ENCODE measurements around the gene PHF21B.
"Not testable (repeated sequence)": the region's sequence is repeated elsewhere in the genome, so short reads cannot be mapped to it uniquely, and the experiment has no call there.

Gene PHF21B

DNA sequence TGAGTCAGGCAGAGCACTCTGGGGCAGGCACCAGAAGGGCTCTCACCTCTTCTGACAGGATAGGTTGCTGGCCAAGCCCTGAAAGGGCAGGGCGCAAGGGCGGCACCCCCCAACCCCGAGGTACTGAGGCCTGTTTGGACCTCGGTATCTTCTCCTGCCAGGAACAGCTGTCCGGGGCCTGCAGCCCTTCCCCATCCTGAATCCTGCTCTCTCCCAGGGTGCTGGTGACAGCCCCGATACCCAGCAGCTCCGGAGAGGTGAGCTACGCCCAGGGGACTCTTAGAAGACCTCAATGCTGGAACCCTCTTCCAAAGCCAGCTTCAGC lies 79.1 kb downstream of the PHF21B start:
- no peak for DNase-seq

DNA sequence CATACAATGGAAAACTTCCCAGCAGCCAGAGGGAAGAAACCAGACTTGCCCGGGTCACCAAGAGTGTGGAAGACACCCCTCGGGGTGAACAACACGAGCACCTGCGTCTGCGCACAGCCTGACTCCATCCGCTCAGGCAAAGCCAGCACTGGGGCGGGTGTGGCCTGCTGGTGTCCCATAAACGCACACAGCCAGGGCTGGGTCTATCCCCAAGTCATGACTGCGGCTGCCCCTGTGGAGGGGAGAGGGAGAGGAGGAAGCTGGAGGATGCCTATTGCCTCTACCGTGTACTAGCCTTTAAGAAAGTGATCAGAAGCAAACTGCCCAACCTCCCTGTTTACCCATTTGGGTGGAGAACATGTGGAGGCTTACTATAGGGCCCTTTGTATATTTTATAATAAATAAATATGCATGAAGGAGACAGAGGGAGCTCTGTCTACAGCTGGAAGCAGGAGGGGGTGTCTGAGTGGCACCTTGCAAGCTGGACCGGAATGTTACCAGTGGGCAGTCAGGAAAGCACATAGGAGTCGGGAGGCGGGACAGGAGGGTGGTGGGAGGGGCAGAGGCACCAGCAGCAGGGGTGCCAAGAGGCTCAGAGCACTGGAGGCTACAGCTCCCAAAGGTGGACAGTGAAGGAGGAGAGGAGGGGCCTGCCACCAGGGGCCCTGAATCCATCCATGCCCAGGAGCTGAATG lies 79.6 kb downstream of the PHF21B start:
- DNase-seq: no peak

DNA sequence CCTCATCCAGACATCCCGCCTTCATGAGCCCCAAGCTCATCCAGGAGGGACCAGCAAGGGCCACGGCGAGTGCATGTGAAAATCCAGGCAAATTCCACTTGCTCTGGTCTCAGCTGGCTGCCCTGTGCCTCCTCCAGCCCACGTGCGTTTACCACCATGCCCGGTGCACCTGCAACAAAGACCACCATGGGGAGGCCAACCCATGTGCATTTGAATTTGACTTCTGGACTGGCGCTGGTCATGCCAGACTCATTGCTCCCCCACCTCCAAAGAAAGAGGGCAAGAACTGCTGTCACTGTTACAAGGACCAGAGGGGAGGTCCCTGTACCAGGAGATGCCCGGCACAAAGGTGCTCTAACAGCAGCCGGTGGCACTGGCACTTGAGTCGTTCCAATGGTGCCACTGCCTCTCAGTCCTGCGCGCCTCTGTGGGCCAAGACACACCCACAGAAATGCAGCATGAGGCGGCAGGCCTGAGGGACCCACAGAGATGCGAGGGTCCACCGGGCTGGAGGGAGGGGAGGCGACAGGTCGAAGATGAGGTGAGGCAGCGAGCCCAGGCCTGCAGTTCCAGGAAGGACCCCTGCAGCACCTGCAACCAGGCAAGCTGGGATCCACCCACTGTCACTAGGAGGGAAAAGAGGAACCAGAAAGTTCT lies 80.3 kb downstream of the PHF21B start:
- DNase-seq: no peak

DNA sequence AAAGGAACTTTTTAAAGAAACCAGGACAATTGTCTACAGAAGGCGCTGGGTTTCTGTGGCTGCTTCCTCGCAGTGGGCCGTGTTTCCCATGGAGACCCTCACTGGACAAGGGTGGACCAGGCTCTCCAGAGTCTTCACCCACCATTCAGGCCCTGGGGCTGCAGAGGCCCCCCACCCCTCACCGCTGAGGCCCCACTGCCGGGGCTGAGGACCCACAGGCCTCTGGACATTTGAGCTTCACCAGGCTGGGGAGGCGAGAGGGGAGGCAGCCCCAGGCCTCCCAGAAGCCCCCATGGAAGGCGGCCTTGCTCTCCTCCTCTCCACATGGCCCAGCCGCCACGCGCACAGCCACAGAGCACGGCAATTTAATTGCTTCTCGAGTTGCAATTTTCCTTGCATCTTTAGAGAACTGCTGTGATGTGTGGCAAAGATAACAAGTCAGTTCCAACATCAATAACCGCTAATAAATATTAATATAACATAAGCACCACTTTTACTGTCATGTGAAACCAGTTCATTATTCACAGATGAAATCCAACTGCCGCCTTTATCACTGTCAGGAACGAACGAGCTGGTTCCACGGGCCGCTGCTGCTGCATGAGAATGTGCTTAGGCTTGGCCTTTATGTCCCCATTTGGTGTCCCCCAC lies 81.0 kb downstream of the PHF21B start:
- no peak for DNase-seq

DNA sequence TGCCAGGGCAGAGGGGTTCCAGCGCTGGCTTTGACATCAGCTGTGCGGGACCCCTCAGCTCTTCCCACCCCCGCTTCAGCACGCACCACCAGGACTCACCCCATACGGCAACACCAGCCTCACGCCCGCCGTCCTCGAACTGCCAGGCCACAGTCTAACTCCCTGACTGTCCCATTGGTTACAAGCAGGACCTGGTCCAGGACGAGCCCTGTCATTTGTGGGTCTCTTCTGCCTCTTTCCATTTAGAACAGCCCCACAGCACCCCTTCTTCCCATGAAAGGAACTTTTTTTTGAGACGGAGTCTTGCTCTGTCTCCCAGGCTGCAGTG lies 81.7 kb downstream of the PHF21B start:
- no peak for DNase-seq

DNA sequence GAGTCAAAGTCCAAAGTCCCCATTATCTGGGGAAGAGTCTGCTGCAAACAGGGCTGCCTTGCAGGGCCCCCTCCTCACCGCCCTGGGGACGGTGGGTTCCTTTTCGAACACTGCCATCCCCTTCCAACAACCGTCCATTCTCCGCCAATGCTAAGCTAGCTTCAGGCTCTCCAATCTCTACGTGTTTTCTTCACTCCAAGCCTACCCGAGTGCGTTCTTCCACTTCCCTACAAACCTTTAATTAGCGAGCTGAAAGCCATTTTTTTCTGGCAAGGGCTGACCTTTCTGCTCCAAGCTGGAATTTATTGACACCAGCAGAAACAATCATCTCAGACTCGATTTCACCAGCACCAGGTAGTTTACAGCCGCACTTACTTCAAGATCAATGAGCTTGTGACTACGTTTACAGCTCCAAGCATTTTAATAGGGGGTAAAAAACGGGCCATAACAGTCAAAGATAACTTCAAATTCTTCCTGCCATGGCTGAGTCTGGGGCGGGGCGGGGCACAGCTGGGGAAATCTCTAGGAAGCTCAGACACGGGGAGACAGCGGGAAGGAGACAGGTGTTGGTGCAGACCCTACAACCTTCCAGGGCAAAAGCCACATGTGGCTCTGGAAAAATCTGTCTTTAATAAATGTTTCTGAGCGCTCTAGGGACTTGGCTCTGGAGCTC lies 82.2 kb downstream of the PHF21B start:
- DNase-seq: no peak

DNA sequence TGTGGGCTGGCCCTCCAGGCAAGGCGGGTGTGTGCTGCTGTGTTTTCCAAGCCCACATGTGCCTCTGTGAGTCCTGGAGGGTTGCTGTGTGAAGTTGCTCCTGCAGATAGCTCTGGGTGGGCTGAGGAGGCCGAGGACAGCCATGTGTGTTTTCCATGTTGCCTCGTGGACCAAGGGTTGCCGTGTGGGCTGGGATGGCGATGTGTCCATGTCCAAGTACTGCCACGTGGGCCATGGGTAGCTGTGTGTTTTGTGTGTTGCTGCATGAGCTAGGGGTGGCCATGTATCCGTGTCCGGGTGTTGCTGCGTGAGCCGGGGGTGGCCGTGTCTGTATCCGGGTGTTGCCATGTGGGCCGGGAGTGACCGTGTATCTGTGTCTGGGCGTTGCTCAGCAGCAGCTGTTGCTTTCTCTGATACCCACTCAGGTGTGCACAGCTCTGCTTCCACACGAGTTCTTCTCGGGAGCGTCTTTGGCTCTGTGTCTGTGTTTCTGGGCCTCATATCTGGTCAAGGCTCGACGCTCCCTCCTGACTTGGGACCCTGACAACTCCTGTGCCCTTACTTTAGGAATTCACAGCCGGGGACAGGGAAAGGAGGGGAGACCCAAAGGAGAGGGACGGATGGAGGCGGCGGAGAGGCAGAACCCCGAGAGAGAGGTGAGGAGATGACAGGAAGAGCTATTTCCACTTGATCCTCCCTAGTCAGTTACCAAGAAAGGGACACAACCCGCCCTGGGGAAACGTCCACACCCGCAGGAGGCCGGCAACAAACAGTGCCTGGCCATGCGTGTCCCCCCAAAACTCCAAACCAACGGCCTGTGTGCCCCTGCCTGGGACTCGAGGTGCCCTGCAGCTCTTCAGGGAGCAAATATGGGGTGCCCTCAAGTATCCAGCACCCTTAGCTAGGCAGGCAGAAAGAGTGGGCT lies 83.1 kb downstream of the PHF21B start:
- DNase-seq: no peak

DNA sequence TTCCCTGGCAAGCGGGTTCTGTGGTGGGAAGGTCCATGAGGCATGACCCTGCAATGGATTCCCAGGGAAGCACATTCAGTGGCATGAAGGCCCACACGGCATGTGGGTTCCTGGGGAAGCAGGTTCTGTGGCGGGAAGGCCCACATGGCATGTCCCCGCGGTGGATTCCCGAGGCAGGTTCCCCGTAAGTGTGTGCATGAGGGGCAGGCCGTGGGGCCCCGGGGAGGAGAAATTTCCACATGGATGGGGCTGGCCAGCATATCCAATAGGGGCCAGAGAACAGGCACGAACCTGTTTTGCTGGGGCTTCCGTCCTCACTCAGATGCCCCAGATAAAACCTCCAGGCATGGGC lies 83.7 kb downstream of the PHF21B start:
- no peak for DNase-seq

DNA sequence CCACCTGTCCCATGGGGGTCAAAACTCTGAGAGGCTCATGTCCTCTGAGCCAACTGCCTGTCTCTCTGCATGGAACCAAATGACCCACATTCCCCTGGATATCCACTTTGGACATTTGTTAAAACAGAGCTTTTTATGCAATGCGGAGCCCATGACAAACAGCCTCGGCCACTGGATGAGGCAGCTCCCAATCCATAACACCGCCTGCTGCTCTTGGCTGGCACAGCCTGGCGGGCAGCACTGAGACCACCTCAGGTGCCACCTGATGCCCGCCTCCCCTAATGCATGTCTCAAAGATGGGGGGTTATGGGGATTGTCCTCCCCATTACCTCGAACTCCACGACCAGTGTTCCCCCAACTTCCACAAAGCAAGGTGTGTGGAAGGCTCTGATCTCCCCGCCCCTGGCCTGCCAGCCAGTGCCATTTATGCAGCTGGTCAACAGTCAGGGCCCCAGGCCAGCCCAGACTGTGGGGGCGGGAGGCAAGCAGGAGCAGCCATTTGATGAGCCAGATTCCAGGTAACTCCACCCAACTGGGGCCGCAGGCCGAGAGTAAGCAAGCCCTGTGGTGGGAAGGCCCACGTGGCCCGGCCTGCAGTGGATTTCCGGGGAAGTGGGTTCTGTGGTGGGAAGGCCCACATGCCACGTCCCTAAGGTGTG lies 84.2 kb downstream of the PHF21B start:
- no peak for DNase-seq

DNA sequence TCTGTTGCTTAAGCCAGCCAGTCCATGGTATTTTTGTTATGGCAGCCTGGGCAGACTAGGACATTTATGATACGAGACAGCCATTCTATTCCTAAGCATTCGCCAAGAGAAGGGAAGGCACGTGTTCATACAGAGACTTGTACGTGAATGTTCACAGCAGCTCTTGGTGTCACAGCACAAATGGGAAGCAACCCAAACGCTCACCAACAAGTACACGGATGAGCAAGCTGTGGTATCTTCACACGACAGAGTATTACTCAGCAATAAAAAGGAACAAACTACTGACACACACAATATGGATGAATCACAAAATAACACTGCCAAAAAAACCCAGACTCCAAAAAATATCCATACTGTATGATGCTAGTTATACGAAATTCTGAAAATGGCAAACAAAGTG lies 85.1 kb downstream of the PHF21B start:
- DNase-seq: no peak

DNA sequence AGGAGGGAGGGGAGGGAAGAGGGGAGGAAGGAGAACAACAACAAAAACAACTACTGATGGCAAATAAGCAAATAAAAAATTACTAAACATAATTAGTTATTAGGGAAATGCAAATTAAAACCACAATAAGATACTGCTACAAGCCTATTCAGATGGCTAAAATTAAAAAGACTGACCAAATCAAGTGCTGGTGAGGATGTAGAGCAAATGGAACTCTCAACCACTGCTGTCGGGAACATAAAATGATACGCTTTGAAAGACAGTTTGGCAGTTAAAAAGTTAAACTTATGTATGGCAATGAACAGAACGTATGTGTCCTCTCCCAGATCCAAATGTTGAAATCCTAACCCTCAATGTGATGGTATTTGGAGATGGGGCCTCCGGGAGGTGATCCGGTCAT lies 85.7 kb downstream of the PHF21B start:
- DNase-seq: no peak

DNA sequence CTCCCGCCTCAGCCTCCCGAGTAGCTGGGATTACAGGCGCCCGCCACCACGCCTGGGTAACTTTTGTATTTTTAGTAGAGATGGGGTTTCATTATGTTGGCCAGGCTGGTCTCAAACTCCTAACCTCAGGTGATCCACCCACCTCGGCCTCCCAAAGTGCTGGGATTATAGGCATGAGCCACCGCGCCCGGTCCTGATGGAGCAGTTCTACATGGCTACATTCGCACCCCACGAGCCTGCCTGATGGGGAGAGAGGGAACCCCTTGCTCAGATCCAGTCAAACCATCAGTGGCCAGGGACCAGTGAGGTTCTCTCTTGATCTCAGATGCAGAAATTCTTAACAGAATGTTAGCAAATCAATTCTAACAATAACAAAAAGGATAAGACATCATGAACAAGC lies 88.0 kb downstream of the PHF21B start:
- DNase-seq: not testable (repeated sequence)

DNA sequence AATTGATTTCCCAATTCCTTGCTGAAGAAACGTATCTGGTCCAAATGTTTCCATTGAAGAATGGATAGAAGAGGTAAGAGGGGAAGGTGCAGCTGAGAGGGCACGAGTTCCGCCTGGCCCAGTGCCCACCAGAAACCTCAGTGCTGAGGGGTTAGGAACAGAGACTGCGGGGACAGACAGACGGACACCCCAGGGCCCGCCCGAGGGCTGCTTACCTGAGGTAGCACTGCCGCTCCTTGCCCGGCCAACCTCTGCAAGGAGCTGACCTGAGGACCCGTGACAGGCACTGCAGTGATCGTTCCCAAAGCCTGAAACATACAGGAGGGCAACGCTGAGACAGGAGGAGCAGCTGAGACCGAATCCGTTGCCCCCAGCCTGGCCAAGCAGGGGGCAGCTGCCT lies 89.6 kb downstream of the PHF21B start:
- DNase-seq: no peak

DNA sequence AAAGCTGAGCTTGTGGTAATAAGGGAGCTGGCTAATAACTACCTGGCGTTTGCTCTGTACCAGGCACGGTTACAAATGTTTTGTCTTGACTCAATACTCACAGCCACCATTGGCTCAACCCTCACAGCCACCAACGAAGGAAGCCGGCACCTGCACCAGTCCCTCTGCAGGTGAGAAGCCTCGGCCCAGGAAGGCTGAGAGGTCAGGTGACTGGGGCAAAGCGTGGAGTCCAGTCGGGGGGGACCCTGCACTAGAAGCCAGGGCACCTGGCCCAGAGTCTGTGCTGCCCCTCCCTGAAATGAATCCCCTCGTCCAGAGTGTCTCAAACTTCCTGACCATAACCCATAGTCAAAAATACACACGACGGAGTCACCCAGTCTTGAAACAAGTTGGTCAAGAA lies 90.1 kb downstream of the PHF21B start:
- no peak for DNase-seq

DNA sequence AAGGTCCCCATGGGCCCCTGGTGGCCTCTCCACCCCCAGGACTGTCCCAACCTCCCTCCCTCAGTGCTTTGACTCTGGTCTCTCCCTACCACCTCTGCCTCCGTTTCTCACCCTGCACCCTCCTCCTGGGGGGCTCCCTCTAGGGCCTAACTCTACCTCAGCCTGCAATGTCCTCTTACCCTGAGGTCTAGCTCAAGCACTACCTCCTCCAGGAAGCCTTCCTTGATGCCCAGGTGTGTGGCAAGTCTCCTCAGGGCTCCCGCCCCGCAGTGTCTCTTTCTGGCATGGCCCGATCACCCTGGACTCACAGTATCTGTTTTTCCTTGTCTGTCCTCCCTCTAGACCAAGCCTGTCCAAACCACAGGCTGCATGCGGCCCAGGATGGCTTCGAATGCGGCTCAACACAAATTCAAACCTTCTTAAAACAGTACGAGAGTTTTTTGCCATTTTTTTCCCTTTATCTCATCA lies 90.8 kb downstream of the PHF21B start:
- DNase-seq: no peak

DNA sequence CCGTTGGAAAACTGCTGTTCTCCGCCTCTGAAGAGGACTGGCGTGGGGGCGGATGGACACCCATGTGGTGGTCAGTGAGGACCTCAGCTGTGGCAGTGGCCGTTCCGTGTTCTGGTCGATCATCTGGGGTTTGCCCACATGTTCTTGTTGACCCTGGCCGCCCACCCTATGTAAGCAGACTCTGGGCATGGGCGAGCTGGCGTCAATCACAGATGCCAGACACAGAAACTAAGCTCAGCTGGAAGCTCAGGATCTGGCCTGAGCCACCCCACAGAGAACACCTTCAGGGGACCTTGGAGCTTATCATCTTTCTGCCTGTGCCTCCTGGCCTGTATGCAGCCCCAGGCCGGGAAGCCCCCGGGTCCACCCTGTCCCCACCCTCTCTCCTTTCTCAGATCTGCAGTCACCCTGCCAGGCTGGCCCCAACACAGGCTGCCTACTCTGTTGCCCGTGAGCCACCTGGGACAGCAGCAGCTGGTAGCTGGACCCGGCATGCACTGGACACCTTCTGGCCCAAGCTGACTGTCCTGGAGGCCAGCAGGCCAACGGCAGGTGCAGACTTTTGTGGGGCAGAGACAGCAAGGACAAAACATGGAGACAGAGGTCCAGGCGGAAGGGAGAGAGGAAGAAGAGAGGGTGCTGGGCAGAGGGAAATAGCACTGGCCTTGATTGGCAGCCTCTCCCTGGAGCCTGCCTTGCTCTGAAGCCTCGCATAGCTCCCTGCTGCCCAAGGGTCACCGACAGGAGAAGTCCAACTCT lies 91.5 kb downstream of the PHF21B start:
- DNase-seq: no peak

DNA sequence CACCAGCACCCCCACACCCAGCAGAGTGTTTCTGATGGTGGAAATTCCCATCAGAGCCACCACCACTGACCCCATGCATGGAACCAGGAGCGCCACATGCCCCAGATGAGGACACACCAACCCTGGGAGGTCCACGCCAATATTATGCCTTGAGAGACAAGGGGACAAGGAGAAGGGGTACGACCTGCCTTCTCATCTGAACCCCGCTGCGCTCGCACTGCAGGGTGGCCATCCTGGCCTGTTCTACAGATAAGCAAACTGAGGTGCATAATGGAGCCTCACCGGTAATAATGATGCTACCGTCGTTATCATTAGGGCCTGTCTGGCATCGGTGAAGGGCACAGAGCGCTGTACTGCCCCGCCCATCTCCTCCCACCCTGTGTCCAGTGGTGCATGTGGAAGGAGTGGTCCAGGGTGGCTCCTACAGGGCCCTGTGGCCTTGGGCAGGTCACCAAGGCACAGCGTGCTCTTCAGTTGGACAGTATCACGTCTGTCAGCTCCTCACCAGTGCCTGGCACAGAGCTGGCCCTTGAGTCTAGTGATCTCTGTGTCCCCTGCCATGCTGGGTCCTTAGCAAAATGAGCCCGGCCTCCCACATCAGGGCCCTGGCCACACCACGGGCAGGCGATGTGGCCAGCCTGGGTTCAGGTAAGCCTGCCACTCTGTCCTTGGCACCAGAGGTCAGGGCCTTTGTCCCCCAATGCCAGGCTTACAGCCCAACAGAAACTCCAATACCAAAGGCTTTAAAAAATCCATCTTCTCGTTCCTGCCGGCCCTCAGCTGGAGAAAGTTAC lies 92.2 kb downstream of the PHF21B start:
- DNase-seq: no peak

DNA sequence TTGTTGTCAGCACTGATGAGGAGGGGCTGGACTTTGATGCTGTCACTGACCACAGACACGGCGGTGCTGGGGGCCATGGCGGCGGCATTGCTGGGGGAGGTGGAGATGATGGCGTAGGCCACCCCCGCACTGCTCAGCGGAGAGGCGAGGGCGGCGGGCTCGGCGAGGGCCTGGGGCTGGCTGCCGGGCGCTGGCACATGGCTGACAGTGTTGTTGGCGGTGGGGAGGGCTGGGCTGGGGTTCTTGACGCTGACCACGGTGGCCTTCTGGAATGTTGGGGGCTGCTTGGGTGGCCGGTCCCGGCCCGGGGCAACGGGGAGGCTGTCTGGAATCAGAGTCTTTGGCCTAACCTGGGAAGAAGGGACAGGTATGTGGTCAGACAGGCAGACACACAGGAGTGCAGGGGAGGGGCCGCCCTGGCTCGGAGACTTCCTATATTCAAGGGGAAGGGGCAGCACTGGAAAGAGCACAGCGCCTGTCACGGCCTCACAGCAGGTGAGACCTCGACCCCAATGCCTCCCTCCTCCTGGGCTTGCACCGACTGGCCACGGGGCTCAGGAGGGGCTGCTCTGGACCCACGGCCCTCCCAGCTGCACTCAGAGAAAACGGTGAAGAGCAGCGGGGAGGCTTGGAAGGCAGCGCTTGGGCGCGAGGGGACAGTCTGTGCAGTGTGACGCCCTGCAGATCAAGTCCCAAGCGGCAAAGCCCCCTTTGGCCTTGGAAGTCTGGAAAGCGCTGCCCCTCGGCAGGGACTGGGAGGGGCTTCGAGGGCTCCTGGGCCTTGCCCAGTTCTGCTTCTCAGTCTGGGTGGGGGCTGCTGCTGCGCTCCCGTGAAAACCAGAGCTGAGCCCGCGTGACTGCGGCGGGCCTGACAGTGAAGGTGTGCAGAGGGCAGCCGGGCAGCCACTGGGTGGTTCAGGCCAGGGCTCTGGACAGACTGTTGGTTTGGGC lies 93.2 kb downstream of the PHF21B start:
- DNase-seq: no peak

DNA sequence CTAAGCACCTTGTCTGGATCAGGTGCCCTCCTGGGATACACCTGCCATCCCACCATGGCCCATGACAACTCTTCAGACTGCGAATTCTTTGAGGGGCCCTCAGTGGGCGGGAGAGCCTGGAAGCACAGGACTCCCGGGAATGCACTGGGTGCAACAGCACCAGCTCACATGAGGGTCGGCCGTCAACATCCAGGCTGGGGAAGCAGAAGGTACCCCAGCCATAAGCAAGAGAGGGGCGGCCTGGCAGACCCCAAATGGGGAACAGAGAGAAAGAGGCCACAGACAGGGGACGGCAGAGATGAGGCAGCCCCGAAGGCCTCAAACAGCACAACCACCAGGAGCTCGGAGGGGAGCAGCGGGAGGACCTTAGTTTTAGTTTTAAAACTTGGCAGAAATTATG lies 94.4 kb downstream of the PHF21B start:
- no peak for DNase-seq

Data from NCI-H2081 (cell line).